ENCODE results near the gene CES2. TPM values are rescaled to one million over a fixed set of nuclear protein-coding genes. Genes with fewer than 3 reads are reported as not detected.

CES2 gene
- total RNA-seq, 1 donor: 38.9 TPM

DNA sequence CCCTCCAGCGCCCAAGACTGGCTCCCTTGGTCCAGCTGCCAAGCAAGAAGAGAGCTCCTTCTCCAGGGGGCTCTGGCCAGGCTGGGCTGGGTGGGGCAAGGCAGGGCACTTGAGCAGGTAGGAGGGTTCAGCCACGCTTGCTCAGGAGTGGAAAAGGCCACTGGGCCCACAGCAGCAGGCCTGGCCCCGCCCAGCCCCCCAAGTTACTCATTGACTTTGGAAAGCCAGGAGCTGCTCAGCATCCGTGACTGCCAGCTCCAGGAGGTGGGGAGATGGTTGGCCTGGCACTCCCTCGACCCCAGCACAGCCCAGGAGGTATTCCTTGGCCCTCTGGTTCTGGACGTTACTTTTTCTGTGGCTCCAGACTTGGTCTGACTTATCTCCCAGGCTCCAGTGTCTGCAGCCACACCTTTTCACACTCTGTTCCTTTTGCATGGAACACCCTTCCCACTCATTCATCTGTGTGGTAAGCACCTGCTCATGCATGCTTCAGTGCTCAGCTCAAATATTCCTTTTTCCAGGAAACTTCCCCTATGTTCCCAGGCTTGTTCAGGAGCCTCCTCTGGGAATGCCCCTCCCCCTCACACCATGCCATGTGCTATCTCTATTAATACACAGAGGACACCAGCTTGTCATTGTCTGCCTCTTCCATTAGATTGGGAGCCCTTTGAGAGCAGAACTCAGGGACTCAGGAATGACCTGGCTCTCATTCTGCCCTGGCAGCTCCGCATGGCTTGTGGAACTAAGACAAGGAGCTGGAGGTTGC lies 16.3 kb upstream of the CES2 start, which contains the start of gene CDH16:
Gene CDH16 (minus strand): TSS at position 83 of the 766 bp plus-strand sequence. CDS start 820 bp downstream, outside the sequence.
- TF ChIP-seq, protein P1, sequence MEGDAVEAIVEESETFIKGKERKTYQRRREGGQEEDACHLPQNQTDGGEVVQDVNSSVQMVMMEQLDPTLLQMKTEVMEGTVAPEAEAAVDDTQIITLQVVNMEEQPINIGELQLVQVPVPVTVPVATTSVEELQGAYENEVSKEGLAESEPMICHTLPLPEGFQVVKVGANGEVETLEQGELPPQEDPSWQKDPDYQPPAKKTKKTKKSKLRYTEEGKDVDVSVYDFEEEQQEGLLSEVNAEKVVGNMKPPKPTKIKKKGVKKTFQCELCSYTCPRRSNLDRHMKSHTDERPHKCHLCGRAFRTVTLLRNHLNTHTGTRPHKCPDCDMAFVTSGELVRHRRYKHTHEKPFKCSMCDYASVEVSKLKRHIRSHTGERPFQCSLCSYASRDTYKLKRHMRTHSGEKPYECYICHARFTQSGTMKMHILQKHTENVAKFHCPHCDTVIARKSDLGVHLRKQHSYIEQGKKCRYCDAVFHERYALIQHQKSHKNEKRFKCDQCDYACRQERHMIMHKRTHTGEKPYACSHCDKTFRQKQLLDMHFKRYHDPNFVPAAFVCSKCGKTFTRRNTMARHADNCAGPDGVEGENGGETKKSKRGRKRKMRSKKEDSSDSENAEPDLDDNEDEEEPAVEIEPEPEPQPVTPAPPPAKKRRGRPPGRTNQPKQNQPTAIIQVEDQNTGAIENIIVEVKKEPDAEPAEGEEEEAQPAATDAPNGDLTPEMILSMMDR (IDR thresholded peaks at IDR 0.05; ENCODE audit: insufficient read depth, low read depth, low read length): no peak
- H3K4me3 ChIP-seq (ENCODE audit: low read depth, low read length): no peak within 1 kb of the TSS
- no peak for DNase-seq (ENCODE audit: low read depth)

GRCh38 chr16:66919569-66920298 lies 15.6 kb upstream of the CES2 start:
- TF ChIP-seq, protein P1 (IDR thresholded peaks at IDR 0.05; ENCODE audit: insufficient read depth, low read depth, low read length): no peak
- DNase-seq (ENCODE audit: low read depth): no peak
- H3K4me3 ChIP-seq (ENCODE audit: low read depth, low read length): no peak overlapping the region

GRCh38 chr16:66920299-66920590 lies 15.1 kb upstream of the CES2 start:
- DNase-seq (ENCODE audit: low read depth): no peak
- TF ChIP-seq, protein P1 (IDR thresholded peaks at IDR 0.05; ENCODE audit: insufficient read depth, low read depth, low read length): no peak

DNA sequence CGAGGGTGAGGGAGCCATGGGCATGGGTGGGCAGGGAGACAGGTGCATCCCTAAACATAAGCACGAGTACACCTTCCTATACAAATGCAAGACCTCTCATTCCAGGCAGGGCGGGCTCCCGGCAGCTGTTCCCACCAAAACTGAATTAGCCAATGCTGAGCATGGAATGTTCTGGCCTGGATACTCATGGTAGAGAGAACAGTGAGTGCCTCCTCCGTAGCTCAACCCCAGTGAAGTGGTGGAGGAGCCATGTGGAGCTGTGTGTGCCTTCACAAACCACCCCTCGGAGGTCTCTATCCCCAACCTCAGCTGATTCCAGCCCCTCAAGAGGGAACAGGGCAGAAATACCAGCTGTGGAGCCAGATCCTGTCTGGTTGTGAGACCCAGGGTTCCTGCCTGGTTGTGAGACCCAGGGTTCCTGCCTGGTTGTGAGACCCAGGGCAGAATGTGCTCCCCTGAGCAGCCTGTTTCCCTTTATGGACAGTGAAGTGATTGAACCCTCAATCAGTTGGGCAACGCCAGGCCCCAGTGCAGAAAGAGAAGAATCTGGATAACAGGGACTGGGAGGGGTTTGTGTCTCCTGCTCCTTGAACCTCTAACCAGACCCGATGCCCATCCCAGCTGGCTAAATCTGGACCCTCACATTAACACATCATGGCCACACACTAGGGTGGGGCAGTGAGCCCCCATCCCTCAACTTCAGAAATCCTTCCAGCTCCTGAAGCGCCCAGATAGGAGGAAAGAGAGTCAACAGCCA lies 14.2 kb upstream of the CES2 start:
- TF ChIP-seq, protein P1 (IDR thresholded peaks at IDR 0.05; ENCODE audit: insufficient read depth, low read depth, low read length): no peak
- no peak overlapping the region for H3K4me3 ChIP-seq (ENCODE audit: low read depth, low read length)
- no peak for DNase-seq (ENCODE audit: low read depth)

More at GRCh38 chr16:66920299-66920590, 15.1 kb upstream of the CES2 start:
- H3K4me3 ChIP-seq (ENCODE audit: low read depth, low read length): no peak overlapping the region

GRCh38 chr16:66921729-66922450 lies 13.4 kb upstream of the CES2 start:
- DNase-seq (ENCODE audit: low read depth): no peak
- no peak overlapping the region for H3K4me3 ChIP-seq (ENCODE audit: low read depth, low read length)
- TF ChIP-seq, protein P1 (IDR thresholded peaks at IDR 0.05; ENCODE audit: insufficient read depth, low read depth, low read length): no peak

DNA sequence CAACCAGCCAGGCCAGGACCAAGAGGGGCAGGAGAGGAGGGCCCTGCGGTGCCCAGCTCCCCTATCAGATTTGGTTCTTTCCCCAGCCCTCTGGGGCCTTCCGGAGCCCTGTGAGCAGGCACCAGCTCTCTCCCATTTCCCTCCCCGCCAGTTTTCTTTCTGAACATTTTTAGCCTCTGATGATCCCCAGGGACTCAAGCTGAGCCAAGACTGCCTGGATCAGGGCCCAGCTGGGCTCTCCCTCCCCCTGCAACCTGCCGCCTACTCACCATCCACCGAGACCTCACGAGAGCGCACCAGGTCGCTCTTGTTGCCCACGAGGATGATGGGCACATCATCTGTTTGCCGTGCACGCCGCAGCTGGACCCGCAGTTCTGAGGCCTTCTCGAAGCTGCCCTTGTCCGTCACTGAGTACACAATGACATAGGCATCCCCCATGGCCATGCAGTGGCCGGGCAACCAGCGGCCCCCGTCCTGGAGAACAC lies 12.0 kb upstream of the CES2 start:
- TF ChIP-seq, protein P1 (IDR thresholded peaks at IDR 0.05; ENCODE audit: insufficient read depth, low read depth, low read length): no peak
- no peak for DNase-seq (ENCODE audit: low read depth)
- H3K4me3 ChIP-seq (ENCODE audit: low read depth, low read length): no peak overlapping the region

Data from fibroblast of villous mesenchyme (primary cell).